NCI-H748 treated with DMSO at 0.1 percent for 48 hours (cell line): Measurements from ENCODE around the gene CD163L1.

Experiments
- DNase-seq: peaks from one replicate; lab custom pipeline; 2025; lab: John Stamatoyannopoulos, UW

CD163L1 gene

DNA sequence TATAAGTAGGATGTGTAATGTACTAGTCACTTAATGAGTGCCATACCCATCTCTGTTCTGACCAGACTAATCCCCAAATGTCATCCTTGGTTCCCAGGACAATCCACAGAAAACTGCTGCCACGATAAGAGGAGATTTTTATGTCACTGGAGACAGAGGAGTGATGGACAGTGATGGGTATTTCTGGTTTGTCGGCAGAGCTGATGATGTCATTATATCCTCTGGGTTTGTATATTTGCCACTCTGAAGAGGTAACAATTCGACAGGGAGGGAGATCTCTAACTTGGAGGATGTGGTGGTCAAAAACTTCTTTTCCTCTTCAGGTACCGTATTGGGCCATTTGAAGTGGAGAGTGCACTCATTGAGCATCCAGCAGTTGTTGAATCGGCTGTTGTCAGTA lies 119.8 kb downstream of the CD163L1 start:
- DNase-seq, result no peak

DNA sequence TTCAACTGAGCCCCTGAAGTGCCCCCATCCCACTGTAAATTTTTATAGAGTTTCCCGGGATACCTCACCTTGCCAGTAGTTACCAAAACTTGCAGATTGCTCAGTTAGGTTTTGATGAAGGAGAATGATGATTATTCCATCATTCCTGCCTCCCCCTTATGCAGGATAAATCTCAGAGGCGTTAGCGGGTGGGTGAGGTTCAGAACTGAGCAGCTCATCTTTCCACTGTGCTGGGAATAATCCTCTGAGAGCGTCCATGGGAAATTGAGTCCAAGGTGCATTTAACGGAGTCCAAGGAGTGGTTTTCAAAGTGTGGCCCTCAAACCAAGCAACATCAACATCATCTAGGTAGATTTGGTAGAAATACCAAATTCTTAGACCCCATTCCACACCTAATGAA lies 121.4 kb downstream of the CD163L1 start:
- no peak for DNase-seq

GRCh38 chr12:7321624-7322023 lies 122.3 kb downstream of the CD163L1 start:
- DNase-seq, result no peak

DNA sequence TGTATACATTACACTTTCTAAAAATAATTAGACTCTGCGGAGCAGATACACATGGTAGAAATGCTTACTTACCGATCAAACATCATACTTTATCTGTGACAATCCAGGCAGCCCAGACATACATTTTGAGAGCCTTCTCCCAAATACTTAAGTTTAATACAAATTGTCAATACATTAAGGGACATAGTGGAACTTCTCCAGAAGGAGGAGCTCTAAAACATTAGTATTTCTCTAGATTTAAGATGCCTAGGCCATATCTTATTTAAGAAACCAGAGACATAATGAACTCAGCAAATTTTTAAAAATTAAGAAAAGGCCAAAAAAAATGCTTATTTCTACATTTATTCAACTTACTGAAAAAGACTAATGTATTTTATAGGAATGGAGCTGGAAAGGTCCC lies 124.0 kb downstream of the CD163L1 start:
- no peak for DNase-seq

- no peak for DNase-seq
These were observed 133.9 kb downstream of the CD163L1 start for GRCh38 chr12:7310070-7310469.
